GM12878 (cell line): ENCODE results near the gene GRK5. TPM values are rescaled to one million over a fixed set of nuclear protein-coding genes. Genes with fewer than 3 reads are reported as not detected.

Experiments used
- ATAC-seq: fragments of 200-7000 bp; cut with Tn5 transposase; 3 replicates; pipeline ENCODE4 v1.9.1; 2020; ENCODE audit warnings: mild to moderate bottlenecking, moderate library complexity
- BruUV-seq: library from RNA; stranded (reverse); fragments of 400-500 nt; replicated peaks from 2 replicates; lab custom pipeline; 2021; lab: Mats Ljungman, UMichigan
- CTCF ChIA-PET: fragments of 300-600 bp; sonication (Branson Sonifier 250); formaldehyde crosslinking; extraction: SDS; loops from one replicate; lab custom pipeline; 2021; ENCODE audit warnings: inconsistent platforms; lab: Yijun Ruan, JAX
- POLR2A ChIA-PET: fragments of 350-600 bp; formaldehyde crosslinking; extraction: SDS; loops from one replicate; lab custom pipeline; 2021; ENCODE audit warnings: inconsistent platforms; lab: Charles Lee
- RAD21 ChIA-PET: fragments of 300-600 bp; sonication (Branson Sonifier 250); formaldehyde crosslinking; loops from one replicate; lab custom pipeline; 2023; ENCODE audit warnings: antibody characterized with exemption; ENCODE audit not compliant: unreplicated experiment; lab: Charles Lee
- SMC1A ChIA-PET: fragments of 300-600 bp; sonication (Branson Sonifier 250); formaldehyde crosslinking; loops from one replicate; lab custom pipeline; 2023; ENCODE audit not compliant: unreplicated experiment, uncharacterized antibody; lab: Charles Lee
- DNase-seq: peaks from one replicate; pipeline ENCODE4 v3.0.0-alpha.2; 2011; ENCODE audit warnings: low read depth, low spot score
- FAIRE-seq: peaks from 3 replicates; lab custom pipeline; 2011; peaks lifted over from hg19 to GRCh38; lab: Jason Lieb, UNC
- H2AFZ ChIP-seq: 2 replicates; pipeline ENCODE4 v1.6.0; 2011; ENCODE audit warnings: low read depth, low read length, control low read depth; ENCODE audit not compliant: control insufficient read depth
- H3K27ac ChIP-seq: 2 replicates; pipeline ENCODE4 v1.5.1; 2011; ENCODE audit warnings: control low read depth; ENCODE audit not compliant: control insufficient read depth, insufficient read depth
- H3K27me3 ChIP-seq, 2 experiments: replicated peaks in 1 of 2; 2 replicates each; pipeline versions ENCODE4 v1.6.0 to v1.6.1; 2011; ENCODE audit warnings: low read length in 1 of 2; ENCODE audit not compliant: control insufficient read depth in 2 of 2, insufficient read depth in 2 of 2
- H3K36me3 ChIP-seq, 2 experiments: 2 replicates each; pipeline ENCODE4 v1.5.1; 2011; ENCODE audit warnings: low read length in 1 of 2; ENCODE audit not compliant: control insufficient read depth in 2 of 2, insufficient read depth in 2 of 2
- H3K4me1 ChIP-seq: 2 replicates; pipeline ENCODE4 v1.6.1; 2011; ENCODE audit warnings: mild to moderate bottlenecking, low read length, moderate library complexity, mixed read lengths; ENCODE audit not compliant: control insufficient read depth, insufficient read depth
- H3K4me2 ChIP-seq: 2 replicates; pipeline ENCODE4 v1.6.0; 2011; ENCODE audit warnings: control low read depth; ENCODE audit not compliant: control insufficient read depth, insufficient read depth
- H3K4me3 ChIP-seq: fragments of 200-600 bp; sonication (generic); 2 replicates; pipeline ENCODE4 v1.5.1; 2016
- H3K79me2 ChIP-seq: 2 replicates; pipeline ENCODE4 v1.6.0; 2011; ENCODE audit warnings: low read length; ENCODE audit not compliant: control insufficient read depth, insufficient read depth
- H3K9ac ChIP-seq: 2 replicates; pipeline ENCODE4 v1.8.0; 2011; ENCODE audit warnings: low read length, control low read depth, mixed read lengths; ENCODE audit not compliant: control insufficient read depth, insufficient read depth
- H3K9me3 ChIP-seq: replicated peaks from 3 replicates; pipeline ENCODE4 v1.5.1; 2011; ENCODE audit warnings: mild to moderate bottlenecking, low read length; ENCODE audit not compliant: control insufficient read depth, insufficient read depth
- H4K20me1 ChIP-seq: 2 replicates; pipeline ENCODE4 v1.6.0; 2011; ENCODE audit not compliant: control insufficient read depth, insufficient read depth
- ATF7 ChIP-seq: fragments of 450-650 bp; IDR thresholded peaks from 2 replicates; pipeline ENCODE4 v1.6.1; 2016; ENCODE audit warnings: low read depth, mild to moderate bottlenecking
- CBX5 ChIP-seq: sonication (generic); IDR thresholded peaks from 2 replicates; pipeline ENCODE4 v1.6.1; 2016; ENCODE audit warnings: low read depth, moderate library complexity, mild to moderate bottlenecking, inconsistent platforms
- HDAC6 ChIP-seq: fragments of 200-600 bp; sonication (generic); IDR thresholded peaks from one replicate; pipeline ENCODE4 v1.8.0; 2017; ENCODE audit warnings: antibody characterized with exemption; ENCODE audit not compliant: unreplicated experiment
- MYC ChIP-seq: IDR thresholded peaks from 2 replicates; pipeline ENCODE4 v1.6.1; 2011; ENCODE audit warnings: mild to moderate bottlenecking, low read length, moderate library complexity, inconsistent platforms; ENCODE audit not compliant: insufficient read depth, insufficient replicate concordance, insufficient read length, severe bottlenecking
- NR2C2 ChIP-seq: IDR thresholded peaks from 2 replicates; pipeline ENCODE4 v1.6.1; 2011; ENCODE audit warnings: borderline replicate concordance, low read depth; ENCODE audit not compliant: control insufficient read depth, insufficient read length
- RAD21 ChIP-seq: IDR thresholded peaks from 2 replicates; pipeline ENCODE4 v1.6.1; 2011; ENCODE audit warnings: mild to moderate bottlenecking, low read depth, low read length, moderate library complexity; ENCODE audit not compliant: insufficient read depth
- SP1 ChIP-seq: IDR thresholded peaks from one replicate; pipeline ENCODE4 v1.6.1; 2011; ENCODE audit warnings: low read depth, low read length
- SREBF1 ChIP-seq: IDR thresholded peaks from 2 replicates; pipeline ENCODE4 v1.6.1; 2012; ENCODE audit warnings: mild to moderate bottlenecking, low read length
- STAT3 ChIP-seq: IDR thresholded peaks from 2 replicates; pipeline ENCODE4 v1.6.1; 2011; ENCODE audit warnings: low read depth, low read length, improper control_type of control experiment
- SUZ12 ChIP-seq: fragments of 200-600 bp; sonication (generic); IDR thresholded peaks from one replicate; pipeline ENCODE4 v1.6.1; 2018; ENCODE audit warnings: antibody characterized with exemption, mild to moderate bottlenecking; ENCODE audit not compliant: unreplicated experiment
- WGBS: methylation state at CpG from one replicate; pipeline ENCODE4 v1.1.6; 2016; ENCODE audit warnings: low lambda C conversion rate; ENCODE audit not compliant: insufficient replicate concordance, insufficient coverage; ENCODE audit errors: missing lambda C conversion rate; 5-methylcytosine and 5-hydroxymethylcytosine counted together
- in situ Hi-C: fragments of 300-500 bp; cut with MboI; formaldehyde crosslinking; loops from 9 replicates; pipeline ENCODE4 v1.14.3; 2018; ENCODE audit warnings: mixed read lengths
- intact Hi-C: fragments of 100-400 bp; cut with micrococcal nuclease; formaldehyde crosslinking; loops from one replicate; pipeline ENCODE4 v1.14.2; 2022; ENCODE audit not compliant: unreplicated experiment
- polyA plus RNA-seq, 11 experiments: library from polyadenylated mRNA; depleted of rRNA in 4 of 11; unstranded in 6 of 11; stranded (reverse) in 5 of 11; fragments of >200 nt; fragmentation: Nextera tagmentation in 4 of 11; fragmentation: Illumina TruSeq in 1 of 11; extraction: Ambion mirVana in 4 of 11; extraction: Trizol in 1 of 11; gene quantifications; 1 replicate in 1 of 11; 2 replicates in 10 of 11; pipeline versions ENCODE4 v1.2.1 to v1.2.3, GENCODE V29; 2011 to 2016; ENCODE audit warnings: inconsistent platforms in 2 of 11, missing spikeins in 2 of 11, low read depth in 1 of 11
- total RNA-seq, 4 experiments: library from RNA; depleted of rRNA in 3 of 4; stranded (reverse); fragments of >200 nt in 3 of 4; fragmentation: Illumina TruSeq in 1 of 4; extraction: Trizol in 1 of 4; gene quantifications; 2 replicates each; pipeline versions ENCODE4 v1.2.1 to v1.2.3, GENCODE V29; 2013 to 2021
- TF ChIP-seq, protein P1 (sequence below): fragments of 450-650 bp; conservative IDR thresholded peaks from 2 replicates; pipeline ENCODE4 v1.6.1; 2017; ENCODE audit warnings: mild to moderate bottlenecking, moderate library complexity
- TF ChIP-seq, protein P2 (sequence below): fragments of 450-650 bp; IDR thresholded peaks from 2 replicates; pipeline ENCODE4 v1.6.1; 2017; ENCODE audit warnings: low read depth, mild to moderate bottlenecking, moderate library complexity
- TF ChIP-seq, protein P3 (sequence below): fragments of 450-650 bp; IDR thresholded peaks from 2 replicates; pipeline ENCODE4 v1.6.1; 2016; ENCODE audit warnings: mild to moderate bottlenecking
- TF ChIP-seq, protein P4 (sequence below): fragments of 150-350 bp; IDR thresholded peaks from 2 replicates; pipeline ENCODE4 v1.6.1; 2016; ENCODE audit warnings: low read depth, low read length

GRK5 gene
- total and polyA plus RNA-seq, 10 of the 15 experiments (the other 5 are each of a cell fraction or from before 2014, with no cell fraction given), result 0.11 to 22.1 (median 10.0) TPM

DNA sequence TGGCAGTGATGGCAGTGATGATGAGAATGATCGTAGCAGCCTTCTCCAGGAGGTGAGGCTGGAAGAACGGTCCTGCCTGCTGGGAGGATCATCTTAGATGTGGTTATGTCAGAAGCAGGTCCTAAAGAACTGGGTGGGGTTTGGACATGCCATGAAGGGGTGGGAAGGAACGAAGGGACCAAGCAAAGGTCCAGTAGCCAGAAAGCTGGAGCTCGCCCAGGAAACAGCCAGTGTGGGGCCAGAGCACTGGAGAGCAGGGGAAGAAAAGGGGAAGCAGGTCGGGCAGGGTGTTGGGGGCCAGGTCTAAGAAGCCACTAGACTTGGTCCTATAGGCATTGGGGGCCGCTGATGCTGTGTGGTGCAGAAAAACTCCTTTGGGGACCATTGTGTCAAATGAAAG lies 207.8 kb downstream of the GRK5 start:
- FAIRE-seq (no peak), DNase-seq (no peak), ATAC-seq (no peak)
- SMC1A ChIA-PET, result no interaction called here
- in situ Hi-C loops, result loop anchor here (5.0 kb wide), 1 partner anchor 218 kb away; no protein-coding TSS in a partner anchor
- POLR2A ChIA-PET, result interaction anchor here (0.7 kb wide), 1 partner anchor 19 kb away, joined by 3 read pairs; no protein-coding TSS in a partner anchor
- H4K20me1 ChIP-seq, result peaks cover 3% of the 10 kb centered on the region; the same call in 1 of the 2 replicates
- H3K4me3 ChIP-seq, result no peak overlapping the region
- RAD21 ChIA-PET, result interaction anchor here (5.5 to 5.9 kb wide), 2 partner anchors 209 to 216 kb away, joined by 29 to 31 read pairs; partner anchors contain the start of gene GRK5
- no TSS peak for BruUV-seq
- H3K4me1 ChIP-seq, result no peaks in the 10 kb centered on the region
- H3K9me3 ChIP-seq, result no peaks in the 10 kb centered on the region
- intact Hi-C loops, result no loop called here
- H3K79me2 ChIP-seq, result no peaks in the 10 kb centered on the region
- CTCF ChIA-PET, result interaction anchor here (0.6 to 6.5 kb wide), 5 partner anchors 9 to 594 kb away, joined by 3 to 70 read pairs (median 3); partner anchors contain the start of gene GRK5
- no peak overlapping the region for H3K27ac ChIP-seq
- H2AFZ ChIP-seq, result no peak overlapping the region
- WGBS, result 71% methylated on average over 6 of the region's 6 CpGs
- no peak overlapping the region for H3K9ac ChIP-seq
- no peaks in the 10 kb centered on the region for H3K27me3 ChIP-seq
- H3K4me2 ChIP-seq, result no peak overlapping the region
- H3K36me3 ChIP-seq, result no peaks in the 10 kb centered on the region; a peak in 1 of 4 replicates
- TF ChIP-seq, protein P1, sequence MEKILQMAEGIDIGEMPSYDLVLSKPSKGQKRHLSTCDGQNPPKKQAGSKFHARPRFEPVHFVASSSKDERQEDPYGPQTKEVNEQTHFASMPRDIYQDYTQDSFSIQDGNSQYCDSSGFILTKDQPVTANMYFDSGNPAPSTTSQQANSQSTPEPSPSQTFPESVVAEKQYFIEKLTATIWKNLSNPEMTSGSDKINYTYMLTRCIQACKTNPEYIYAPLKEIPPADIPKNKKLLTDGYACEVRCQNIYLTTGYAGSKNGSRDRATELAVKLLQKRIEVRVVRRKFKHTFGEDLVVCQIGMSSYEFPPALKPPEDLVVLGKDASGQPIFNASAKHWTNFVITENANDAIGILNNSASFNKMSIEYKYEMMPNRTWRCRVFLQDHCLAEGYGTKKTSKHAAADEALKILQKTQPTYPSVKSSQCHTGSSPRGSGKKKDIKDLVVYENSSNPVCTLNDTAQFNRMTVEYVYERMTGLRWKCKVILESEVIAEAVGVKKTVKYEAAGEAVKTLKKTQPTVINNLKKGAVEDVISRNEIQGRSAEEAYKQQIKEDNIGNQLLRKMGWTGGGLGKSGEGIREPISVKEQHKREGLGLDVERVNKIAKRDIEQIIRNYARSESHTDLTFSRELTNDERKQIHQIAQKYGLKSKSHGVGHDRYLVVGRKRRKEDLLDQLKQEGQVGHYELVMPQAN, result no peak
- TF ChIP-seq, protein P2, sequence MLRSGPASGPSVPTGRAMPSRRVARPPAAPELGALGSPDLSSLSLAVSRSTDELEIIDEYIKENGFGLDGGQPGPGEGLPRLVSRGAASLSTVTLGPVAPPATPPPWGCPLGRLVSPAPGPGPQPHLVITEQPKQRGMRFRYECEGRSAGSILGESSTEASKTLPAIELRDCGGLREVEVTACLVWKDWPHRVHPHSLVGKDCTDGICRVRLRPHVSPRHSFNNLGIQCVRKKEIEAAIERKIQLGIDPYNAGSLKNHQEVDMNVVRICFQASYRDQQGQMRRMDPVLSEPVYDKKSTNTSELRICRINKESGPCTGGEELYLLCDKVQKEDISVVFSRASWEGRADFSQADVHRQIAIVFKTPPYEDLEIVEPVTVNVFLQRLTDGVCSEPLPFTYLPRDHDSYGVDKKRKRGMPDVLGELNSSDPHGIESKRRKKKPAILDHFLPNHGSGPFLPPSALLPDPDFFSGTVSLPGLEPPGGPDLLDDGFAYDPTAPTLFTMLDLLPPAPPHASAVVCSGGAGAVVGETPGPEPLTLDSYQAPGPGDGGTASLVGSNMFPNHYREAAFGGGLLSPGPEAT, result no peak
- no peak for TF ChIP-seq MYC
- TF ChIP-seq RAD21, result no peak
- no peak for TF ChIP-seq SUZ12
- no peak for TF ChIP-seq ATF7
- TF ChIP-seq STAT3, result no peak
- TF ChIP-seq, protein P3, sequence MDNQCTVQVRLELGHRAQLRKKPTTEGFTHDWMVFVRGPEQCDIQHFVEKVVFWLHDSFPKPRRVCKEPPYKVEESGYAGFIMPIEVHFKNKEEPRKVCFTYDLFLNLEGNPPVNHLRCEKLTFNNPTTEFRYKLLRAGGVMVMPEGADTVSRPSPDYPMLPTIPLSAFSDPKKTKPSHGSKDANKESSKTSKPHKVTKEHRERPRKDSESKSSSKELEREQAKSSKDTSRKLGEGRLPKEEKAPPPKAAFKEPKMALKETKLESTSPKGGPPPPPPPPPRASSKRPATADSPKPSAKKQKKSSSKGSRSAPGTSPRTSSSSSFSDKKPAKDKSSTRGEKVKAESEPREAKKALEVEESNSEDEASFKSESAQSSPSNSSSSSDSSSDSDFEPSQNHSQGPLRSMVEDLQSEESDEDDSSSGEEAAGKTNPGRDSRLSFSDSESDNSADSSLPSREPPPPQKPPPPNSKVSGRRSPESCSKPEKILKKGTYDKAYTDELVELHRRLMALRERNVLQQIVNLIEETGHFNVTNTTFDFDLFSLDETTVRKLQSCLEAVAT, result no peak
- TF ChIP-seq, protein P4, sequence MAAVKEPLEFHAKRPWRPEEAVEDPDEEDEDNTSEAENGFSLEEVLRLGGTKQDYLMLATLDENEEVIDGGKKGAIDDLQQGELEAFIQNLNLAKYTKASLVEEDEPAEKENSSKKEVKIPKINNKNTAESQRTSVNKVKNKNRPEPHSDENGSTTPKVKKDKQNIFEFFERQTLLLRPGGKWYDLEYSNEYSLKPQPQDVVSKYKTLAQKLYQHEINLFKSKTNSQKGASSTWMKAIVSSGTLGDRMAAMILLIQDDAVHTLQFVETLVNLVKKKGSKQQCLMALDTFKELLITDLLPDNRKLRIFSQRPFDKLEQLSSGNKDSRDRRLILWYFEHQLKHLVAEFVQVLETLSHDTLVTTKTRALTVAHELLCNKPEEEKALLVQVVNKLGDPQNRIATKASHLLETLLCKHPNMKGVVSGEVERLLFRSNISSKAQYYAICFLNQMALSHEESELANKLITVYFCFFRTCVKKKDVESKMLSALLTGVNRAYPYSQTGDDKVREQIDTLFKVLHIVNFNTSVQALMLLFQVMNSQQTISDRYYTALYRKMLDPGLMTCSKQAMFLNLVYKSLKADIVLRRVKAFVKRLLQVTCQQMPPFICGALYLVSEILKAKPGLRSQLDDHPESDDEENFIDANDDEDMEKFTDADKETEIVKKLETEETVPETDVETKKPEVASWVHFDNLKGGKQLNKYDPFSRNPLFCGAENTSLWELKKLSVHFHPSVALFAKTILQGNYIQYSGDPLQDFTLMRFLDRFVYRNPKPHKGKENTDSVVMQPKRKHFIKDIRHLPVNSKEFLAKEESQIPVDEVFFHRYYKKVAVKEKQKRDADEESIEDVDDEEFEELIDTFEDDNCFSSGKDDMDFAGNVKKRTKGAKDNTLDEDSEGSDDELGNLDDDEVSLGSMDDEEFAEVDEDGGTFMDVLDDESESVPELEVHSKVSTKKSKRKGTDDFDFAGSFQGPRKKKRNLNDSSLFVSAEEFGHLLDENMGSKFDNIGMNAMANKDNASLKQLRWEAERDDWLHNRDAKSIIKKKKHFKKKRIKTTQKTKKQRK, result no peak
- TF ChIP-seq CBX5, result no peak
- TF ChIP-seq HDAC6, result no peak
- no peak for TF ChIP-seq NR2C2
- no peak for TF ChIP-seq SREBF1
- no peak for TF ChIP-seq SP1
